ENCODE data around the gene ATP8B1.

- TF ChIP-seq EZH2phosphoT487 (IDR thresholded peaks at IDR 0.05; ENCODE audit: insufficient read depth, low read depth) (no peak), EZH2 (IDR thresholded peaks at IDR 0.05; ENCODE audit: insufficient read depth, poor library complexity, severe bottlenecking) (no peak)
These were observed 136.2 kb downstream of the ATP8B1 start for GRCh38 chr18:57666818-57667497.

All from GM23248 (cell line).